SK-N-SH treated with all-trans-retinoic acid at 6 μM for 48 hours (cell line): ENCODE data around the gene ATP13A5.

Source experiments
- CREB5 ChIP-seq: fragments of 250-450 bp; sonication (Bioruptor Pico); IDR thresholded peaks from 2 replicates; pipeline ENCODE4 v1.5.1; 2020; ENCODE audit warnings: low read depth, mild to moderate bottlenecking, moderate library complexity
- CSDC2 ChIP-seq: fragments of 250-450 bp; sonication (Bioruptor Pico); IDR thresholded peaks from 2 replicates; pipeline ENCODE4 v1.5.0; 2020; ENCODE audit warnings: mild to moderate bottlenecking, moderate library complexity
- OSR1 ChIP-seq: fragments of 250-450 bp; sonication (Bioruptor Pico); IDR thresholded peaks from 2 replicates; pipeline ENCODE4 v1.8.0; 2022; ENCODE audit warnings: moderate library complexity, mild to moderate bottlenecking, inconsistent platforms
- POU6F1 ChIP-seq: fragments of 250-450 bp; sonication (Bioruptor Pico); IDR thresholded peaks from 2 replicates; pipeline ENCODE4 v1.8.0; 2021; ENCODE audit warnings: low read depth, mild to moderate bottlenecking, moderate library complexity, borderline replicate concordance
- PPARA ChIP-seq: fragments of 250-450 bp; sonication (Bioruptor Pico); IDR thresholded peaks from 2 replicates; pipeline ENCODE4 v1.5.0; 2020; ENCODE audit warnings: mild to moderate bottlenecking, borderline replicate concordance
- RARB ChIP-seq: fragments of 250-450 bp; sonication (Bioruptor Pico); IDR thresholded peaks from 2 replicates; pipeline ENCODE4 v1.8.0; 2021; ENCODE audit warnings: mild to moderate bottlenecking, moderate library complexity
- SNAI2 ChIP-seq: fragments of 250-450 bp; sonication (Bioruptor Pico); IDR thresholded peaks from 2 replicates; pipeline ENCODE4 v1.5.0; 2020; ENCODE audit warnings: mild to moderate bottlenecking, moderate library complexity
- ZC3H10 ChIP-seq: fragments of 250-450 bp; sonication (Bioruptor Pico); IDR thresholded peaks from 2 replicates; pipeline ENCODE4 v1.5.1; 2021; ENCODE audit warnings: mild to moderate bottlenecking, moderate library complexity
- ZFP30 ChIP-seq: fragments of 450-650 bp; formaldehyde crosslinking; IDR thresholded peaks from 2 replicates; pipeline ENCODE4 v1.5.0; 2022; ENCODE audit warnings: mild to moderate bottlenecking, moderate library complexity
- ZNF565 ChIP-seq: fragments of 450-650 bp; formaldehyde crosslinking; conservative IDR thresholded peaks from 2 replicates; pipeline ENCODE4 v1.5.0; 2020; ENCODE audit warnings: low read depth, mild to moderate bottlenecking, moderate library complexity
- ZNF8 ChIP-seq: fragments of 450-650 bp; formaldehyde crosslinking; IDR thresholded peaks from 2 replicates; pipeline ENCODE4 v1.5.0; 2020; ENCODE audit warnings: mild to moderate bottlenecking, moderate library complexity
- TF ChIP-seq, protein P1 (sequence below): fragments of 250-450 bp; sonication (Bioruptor Pico); IDR thresholded peaks from 2 replicates; pipeline ENCODE4 v1.8.0; 2020; ENCODE audit warnings: mild to moderate bottlenecking, moderate library complexity, borderline replicate concordance
- TF ChIP-seq, protein P2 (sequence below): fragments of 250-450 bp; sonication (Bioruptor Pico); IDR thresholded peaks from 2 replicates; pipeline ENCODE4 v1.5.0; 2020; ENCODE audit warnings: mild to moderate bottlenecking, moderate library complexity

DNA sequence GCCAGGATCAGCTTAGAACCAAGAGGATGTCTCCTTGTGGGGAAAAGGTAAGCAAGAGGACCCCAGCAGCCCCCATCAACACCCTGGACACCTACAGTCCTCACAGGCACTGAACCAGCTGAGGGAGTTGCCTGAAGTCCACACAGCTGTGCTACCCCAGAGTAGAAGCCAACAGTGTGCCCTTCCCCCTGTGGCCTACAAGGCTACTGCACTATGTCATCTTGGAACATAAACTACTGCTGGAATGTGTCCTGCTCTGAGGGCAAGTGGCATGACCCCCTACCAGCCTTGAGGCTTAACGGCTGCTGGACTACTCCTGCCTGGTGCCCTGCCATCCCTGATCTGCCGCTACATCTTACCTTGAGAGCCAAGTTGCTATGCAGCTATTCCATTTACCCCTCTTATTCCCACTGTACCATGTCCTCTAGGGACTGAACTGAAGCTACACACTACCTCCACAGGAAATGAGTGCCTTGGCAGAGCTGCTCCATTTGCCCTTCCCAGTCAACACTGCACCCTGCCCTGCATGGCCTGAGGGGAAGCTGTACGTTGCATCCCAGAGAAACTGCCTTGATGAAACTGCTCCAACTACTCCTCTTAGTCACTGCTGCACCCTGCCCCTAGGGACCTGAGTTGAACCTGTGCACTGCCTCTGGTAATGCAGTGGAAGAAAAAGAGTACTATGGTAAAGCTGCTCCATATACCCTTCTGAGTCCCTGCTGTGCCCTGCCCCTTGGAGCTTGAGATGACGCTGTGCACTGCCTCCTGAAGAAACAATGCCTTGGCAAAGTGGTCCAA, 40.2 kb upstream of the ATP13A5 start:
- no peak for TF ChIP-seq CREB5 (CRISPR knock-in tag)
- TF ChIP-seq ZNF565 = no peak
- no peak for TF ChIP-seq SNAI2
- no peak for TF ChIP-seq ZC3H10 (CRISPR knock-in tag)
- TF ChIP-seq, protein P1, sequence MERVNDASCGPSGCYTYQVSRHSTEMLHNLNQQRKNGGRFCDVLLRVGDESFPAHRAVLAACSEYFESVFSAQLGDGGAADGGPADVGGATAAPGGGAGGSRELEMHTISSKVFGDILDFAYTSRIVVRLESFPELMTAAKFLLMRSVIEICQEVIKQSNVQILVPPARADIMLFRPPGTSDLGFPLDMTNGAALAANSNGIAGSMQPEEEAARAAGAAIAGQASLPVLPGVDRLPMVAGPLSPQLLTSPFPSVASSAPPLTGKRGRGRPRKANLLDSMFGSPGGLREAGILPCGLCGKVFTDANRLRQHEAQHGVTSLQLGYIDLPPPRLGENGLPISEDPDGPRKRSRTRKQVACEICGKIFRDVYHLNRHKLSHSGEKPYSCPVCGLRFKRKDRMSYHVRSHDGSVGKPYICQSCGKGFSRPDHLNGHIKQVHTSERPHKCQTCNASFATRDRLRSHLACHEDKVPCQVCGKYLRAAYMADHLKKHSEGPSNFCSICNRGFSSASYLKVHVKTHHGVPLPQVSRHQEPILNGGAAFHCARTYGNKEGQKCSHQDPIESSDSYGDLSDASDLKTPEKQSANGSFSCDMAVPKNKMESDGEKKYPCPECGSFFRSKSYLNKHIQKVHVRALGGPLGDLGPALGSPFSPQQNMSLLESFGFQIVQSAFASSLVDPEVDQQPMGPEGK = no peak
- no peak for TF ChIP-seq RARB (CRISPR knock-in tag)
- no peak for TF ChIP-seq ZFP30 (CRISPR knock-in tag)
- TF ChIP-seq PPARA (CRISPR knock-in tag) = no peak
- TF ChIP-seq, protein P2, sequence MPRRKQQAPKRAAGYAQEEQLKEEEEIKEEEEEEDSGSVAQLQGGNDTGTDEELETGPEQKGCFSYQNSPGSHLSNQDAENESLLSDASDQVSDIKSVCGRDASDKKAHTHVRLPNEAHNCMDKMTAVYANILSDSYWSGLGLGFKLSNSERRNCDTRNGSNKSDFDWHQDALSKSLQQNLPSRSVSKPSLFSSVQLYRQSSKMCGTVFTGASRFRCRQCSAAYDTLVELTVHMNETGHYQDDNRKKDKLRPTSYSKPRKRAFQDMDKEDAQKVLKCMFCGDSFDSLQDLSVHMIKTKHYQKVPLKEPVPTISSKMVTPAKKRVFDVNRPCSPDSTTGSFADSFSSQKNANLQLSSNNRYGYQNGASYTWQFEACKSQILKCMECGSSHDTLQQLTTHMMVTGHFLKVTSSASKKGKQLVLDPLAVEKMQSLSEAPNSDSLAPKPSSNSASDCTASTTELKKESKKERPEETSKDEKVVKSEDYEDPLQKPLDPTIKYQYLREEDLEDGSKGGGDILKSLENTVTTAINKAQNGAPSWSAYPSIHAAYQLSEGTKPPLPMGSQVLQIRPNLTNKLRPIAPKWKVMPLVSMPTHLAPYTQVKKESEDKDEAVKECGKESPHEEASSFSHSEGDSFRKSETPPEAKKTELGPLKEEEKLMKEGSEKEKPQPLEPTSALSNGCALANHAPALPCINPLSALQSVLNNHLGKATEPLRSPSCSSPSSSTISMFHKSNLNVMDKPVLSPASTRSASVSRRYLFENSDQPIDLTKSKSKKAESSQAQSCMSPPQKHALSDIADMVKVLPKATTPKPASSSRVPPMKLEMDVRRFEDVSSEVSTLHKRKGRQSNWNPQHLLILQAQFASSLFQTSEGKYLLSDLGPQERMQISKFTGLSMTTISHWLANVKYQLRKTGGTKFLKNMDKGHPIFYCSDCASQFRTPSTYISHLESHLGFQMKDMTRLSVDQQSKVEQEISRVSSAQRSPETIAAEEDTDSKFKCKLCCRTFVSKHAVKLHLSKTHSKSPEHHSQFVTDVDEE (CRISPR knock-in tag) = no peak
- TF ChIP-seq OSR1 (CRISPR knock-in tag) = no peak
- no peak for TF ChIP-seq CSDC2 (CRISPR knock-in tag)
- no peak for TF ChIP-seq ZNF8 (CRISPR knock-in tag)
- TF ChIP-seq POU6F1 (CRISPR knock-in tag) = no peak
